ENCODE data around the gene CCDC192. TPM values are rescaled to one million over a fixed set of nuclear protein-coding genes. Genes with fewer than 3 reads are reported as not detected.

Gene CCDC192
- total and polyA plus RNA-seq, 9 donors: 0.26 to 2.6 (median 0.91) TPM; not detected in 1

- no peaks in the 10 kb centered on the region for H3K4me1 ChIP-seq (ENCODE audit: insufficient read depth)
- no peak for DNase-seq
- H3K27me3 ChIP-seq: no peaks in the 10 kb centered on the region
- no peak overlapping the region for H3K4me3 ChIP-seq
- no peaks in the 10 kb centered on the region for H3K36me3 ChIP-seq
- H3K9me3 ChIP-seq: no peaks in the 10 kb centered on the region
- no peak overlapping the region for H3K27ac ChIP-seq
- no peak for TF ChIP-seq EP300 (IDR thresholded peaks at IDR 0.05)
- 74 to 88% (median 85%) methylated on average over 1 of the region's 1 CpG for WGBS, 3 donors
- intact Hi-C loops (cut with DNase I): no loop called here
Measured at GRCh38 chr5:127884416-127884815, 181.2 kb downstream of the CCDC192 start.

GRCh38 chr5:127885176-127885575 is 182.0 kb downstream of the CCDC192 start:
- Histone ChIP-seq H3K27ac (no peak overlapping the region), H3K9me3 (no peaks in the 10 kb centered on the region), H3K36me3 (no peaks in the 10 kb centered on the region), H3K27me3 (no peaks in the 10 kb centered on the region), H3K4me3 (no peak overlapping the region), H3K4me1 (ENCODE audit: insufficient read depth) (no peaks in the 10 kb centered on the region)
- DNase-seq: no peak
- 20 to 27% (median 24%) methylated on average over 1 of the region's 1 CpG for WGBS, 3 donors
- TF ChIP-seq POLR2A (IDR thresholded peaks at IDR 0.05) (no peak), CTCF (IDR thresholded peaks at IDR 0.05) (no peak), EP300 (IDR thresholded peaks at IDR 0.05) (no peak)
- intact Hi-C loops (cut with DNase I): no loop called here

- TF ChIP-seq POLR2A (IDR thresholded peaks at IDR 0.05): no peak
- TF ChIP-seq EP300 (IDR thresholded peaks at IDR 0.05): no peak
- TF ChIP-seq CTCF (IDR thresholded peaks at IDR 0.05): no peak
- Histone ChIP-seq H3K9me3 (no peaks in the 10 kb centered on the region), H3K36me3 (no peaks in the 10 kb centered on the region), H3K4me3 (no peak overlapping the region), H3K4me1 (ENCODE audit: insufficient read depth) (no peaks in the 10 kb centered on the region), H3K27ac (no peak overlapping the region), H3K27me3 (no peaks in the 10 kb centered on the region)
- WGBS, 3 donors: 92 to 94% (median 93%) methylated on average over 3 of the region's 3 CpGs
- intact Hi-C loops (cut with DNase I): no loop called here
- no peak for DNase-seq
Measured at GRCh38 chr5:127886081-127886480, 182.9 kb downstream of the CCDC192 start.

GRCh38 chr5:127887282-127887681 is 184.1 kb downstream of the CCDC192 start:
- no peak for DNase-seq
- H3K4me1 ChIP-seq (ENCODE audit: insufficient read depth): no peaks in the 10 kb centered on the region
- no peak overlapping the region for H3K27ac ChIP-seq
- intact Hi-C loops (cut with DNase I): no loop called here
- TF ChIP-seq EP300 (IDR thresholded peaks at IDR 0.05): no peak
- TF ChIP-seq CTCF (IDR thresholded peaks at IDR 0.05): no peak
- no peak for TF ChIP-seq POLR2A (IDR thresholded peaks at IDR 0.05)
- no peak overlapping the region for H3K4me3 ChIP-seq
- WGBS, 3 donors: 96 to 100% (median 100%) methylated on average over 1 of the region's 1 CpG
- H3K36me3 ChIP-seq: no peaks in the 10 kb centered on the region
- no peaks in the 10 kb centered on the region for H3K27me3 ChIP-seq
- H3K9me3 ChIP-seq: no peaks in the 10 kb centered on the region

- 92 to 98% (median 95%) methylated on average over 1 of the region's 1 CpG for WGBS, 3 donors
- no peak for DNase-seq
- H3K9me3 ChIP-seq: no peaks in the 10 kb centered on the region
- no peak overlapping the region for H3K27ac ChIP-seq
- no peak overlapping the region for H3K4me3 ChIP-seq
- H3K4me1 ChIP-seq (ENCODE audit: insufficient read depth): no peaks in the 10 kb centered on the region
- no peaks in the 10 kb centered on the region for H3K36me3 ChIP-seq
- TF ChIP-seq POLR2A (IDR thresholded peaks at IDR 0.05): no peak
- intact Hi-C loops (cut with DNase I): no loop called here
- H3K27me3 ChIP-seq: no peaks in the 10 kb centered on the region
Measured at GRCh38 chr5:127891942-127892341, 188.8 kb downstream of the CCDC192 start.

All from ovary (tissue), 9 donors.